Lower leg skin (tissue), 3 donors: Measurements from ENCODE around the gene UBAC2.

ENCODE experiments used
- POLR2A ChIP-seq, 2 donors: fragments of 450-650 bp; IDR thresholded peaks; one replicate each; pipeline ENCODE4 v1.6.1; 2016 to 2017; ENCODE audit warnings: antibody characterized with exemption in 2 of 2, mild to moderate bottlenecking in 1 of 2, moderate library complexity in 1 of 2
- TF ChIP-seq, protein P1 (sequence below), 3 donors: fragments of 450-650 bp; IDR thresholded peaks; one replicate each; pipeline ENCODE4 v1.5.1; 2016; ENCODE audit warnings: antibody characterized with exemption in 3 of 3, mild to moderate bottlenecking in 3 of 3, moderate library complexity in 2 of 3

DNA sequence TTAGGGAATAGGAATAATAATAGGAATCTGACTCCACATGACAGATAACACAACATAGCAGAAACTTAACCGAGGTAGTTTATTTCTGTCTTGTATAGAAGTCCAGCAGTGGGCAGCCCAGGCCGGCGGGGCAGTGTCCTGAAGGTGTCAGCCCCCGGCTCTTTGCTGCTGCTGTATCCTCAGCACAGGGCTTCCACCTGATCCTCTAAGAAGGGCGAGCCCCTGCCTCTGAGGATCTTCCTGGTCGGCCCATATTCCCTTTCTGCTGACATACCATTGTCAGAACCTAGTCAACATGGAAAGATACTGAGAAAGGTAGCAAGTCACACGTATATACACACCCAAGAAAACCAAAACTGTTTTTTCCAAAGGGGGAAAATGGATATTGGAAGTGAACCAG is 162.7 kb downstream of the UBAC2 start:
- TF ChIP-seq, protein P1, sequence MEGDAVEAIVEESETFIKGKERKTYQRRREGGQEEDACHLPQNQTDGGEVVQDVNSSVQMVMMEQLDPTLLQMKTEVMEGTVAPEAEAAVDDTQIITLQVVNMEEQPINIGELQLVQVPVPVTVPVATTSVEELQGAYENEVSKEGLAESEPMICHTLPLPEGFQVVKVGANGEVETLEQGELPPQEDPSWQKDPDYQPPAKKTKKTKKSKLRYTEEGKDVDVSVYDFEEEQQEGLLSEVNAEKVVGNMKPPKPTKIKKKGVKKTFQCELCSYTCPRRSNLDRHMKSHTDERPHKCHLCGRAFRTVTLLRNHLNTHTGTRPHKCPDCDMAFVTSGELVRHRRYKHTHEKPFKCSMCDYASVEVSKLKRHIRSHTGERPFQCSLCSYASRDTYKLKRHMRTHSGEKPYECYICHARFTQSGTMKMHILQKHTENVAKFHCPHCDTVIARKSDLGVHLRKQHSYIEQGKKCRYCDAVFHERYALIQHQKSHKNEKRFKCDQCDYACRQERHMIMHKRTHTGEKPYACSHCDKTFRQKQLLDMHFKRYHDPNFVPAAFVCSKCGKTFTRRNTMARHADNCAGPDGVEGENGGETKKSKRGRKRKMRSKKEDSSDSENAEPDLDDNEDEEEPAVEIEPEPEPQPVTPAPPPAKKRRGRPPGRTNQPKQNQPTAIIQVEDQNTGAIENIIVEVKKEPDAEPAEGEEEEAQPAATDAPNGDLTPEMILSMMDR (IDR thresholded peaks at IDR 0.05): no peak
- TF ChIP-seq POLR2A (IDR thresholded peaks at IDR 0.05): no peak
